DMS153 treated with DMSO at 0.1 percent for 48 hours (cell line): ENCODE data around the gene CD52.
"Not testable (repeated sequence)": the region's sequence is repeated elsewhere in the genome, so short reads cannot be mapped to it uniquely, and the experiment has no call there.

Source experiments
- DNase-seq: peaks from one replicate; lab custom pipeline; 2025; ENCODE audit not compliant: unreplicated experiment; lab: John Stamatoyannopoulos, UW

The CD52 gene

DNA sequence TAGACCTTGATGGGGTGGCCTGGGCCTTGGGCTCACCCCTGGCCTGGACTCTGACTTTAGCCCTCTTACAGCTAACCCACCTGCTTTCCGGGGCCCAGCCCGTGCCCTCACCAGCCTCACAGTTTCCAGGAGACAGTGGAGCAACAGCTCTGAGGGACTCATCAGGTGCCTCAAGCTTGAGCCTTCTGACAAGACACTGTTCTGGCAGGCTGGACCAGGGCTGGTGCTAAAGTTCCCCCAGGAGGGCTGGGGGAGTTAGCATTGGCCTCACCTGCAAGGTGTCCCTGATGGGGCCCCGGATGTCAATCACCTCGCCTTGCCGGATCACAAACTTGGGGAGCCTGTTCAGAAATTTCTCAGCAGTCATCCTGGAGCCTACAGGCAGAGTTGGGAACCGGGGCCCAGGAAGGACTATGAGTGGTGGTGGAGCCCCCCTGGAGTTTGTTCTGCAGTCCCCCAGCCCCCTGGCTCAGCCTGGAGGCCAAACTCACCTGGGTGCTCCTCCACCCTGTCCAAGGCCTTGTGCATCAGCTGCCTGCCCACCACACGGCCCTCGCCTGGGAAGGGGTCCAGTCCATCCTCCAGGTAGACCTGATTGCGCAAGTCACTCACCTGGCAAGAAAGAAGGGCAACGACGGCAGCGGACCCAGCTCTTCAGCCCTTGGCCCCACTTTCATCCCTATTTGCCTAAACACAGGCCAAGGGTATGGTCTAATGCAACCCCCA, 33.7 kb upstream of the CD52 start:
- no peak for DNase-seq

DNA sequence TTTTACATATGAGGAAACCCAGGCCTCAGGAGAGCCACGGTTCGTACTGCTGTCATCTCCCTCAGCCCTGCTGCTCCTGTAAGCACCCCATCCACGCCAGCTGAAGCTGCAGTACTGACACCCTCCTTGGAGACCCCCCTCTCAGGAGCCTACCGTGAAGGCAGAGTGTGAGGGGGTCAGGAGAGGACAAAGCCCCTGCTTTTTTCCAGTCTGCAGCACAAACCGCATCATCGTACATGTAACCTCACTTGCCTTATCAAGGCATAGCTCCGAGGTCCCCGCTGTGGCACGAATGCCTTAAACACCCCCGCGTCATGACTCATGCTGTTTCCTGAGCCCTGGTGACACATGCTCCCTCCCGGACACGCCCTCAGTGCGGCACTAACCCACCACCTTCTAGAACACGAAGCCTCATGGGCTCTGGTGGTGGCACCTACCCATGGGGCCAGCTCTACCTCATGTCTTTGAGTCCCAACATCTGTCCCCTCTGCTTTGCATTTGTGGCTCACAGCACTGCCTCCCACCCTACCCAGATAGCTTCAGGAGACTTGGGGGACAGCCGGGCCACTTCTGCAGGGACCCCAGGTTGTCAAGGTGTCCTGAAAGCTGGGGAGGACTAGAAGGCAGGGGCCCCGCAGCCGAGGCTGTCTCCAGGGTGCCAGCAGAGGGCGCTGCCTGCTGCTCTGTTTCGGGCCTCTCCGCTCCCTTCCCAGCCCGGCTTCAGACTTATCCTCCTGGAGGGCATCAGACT, 33.0 kb upstream of the CD52 start:
- DNase-seq, result peak; percentile 48

- no peak for DNase-seq
Observed at GRCh38 chr1:26285366-26286063, 32.2 kb upstream of the CD52 start.

GRCh38 chr1:26286064-26286416, 31.7 kb upstream of the CD52 start:
- no peak for DNase-seq

DNA sequence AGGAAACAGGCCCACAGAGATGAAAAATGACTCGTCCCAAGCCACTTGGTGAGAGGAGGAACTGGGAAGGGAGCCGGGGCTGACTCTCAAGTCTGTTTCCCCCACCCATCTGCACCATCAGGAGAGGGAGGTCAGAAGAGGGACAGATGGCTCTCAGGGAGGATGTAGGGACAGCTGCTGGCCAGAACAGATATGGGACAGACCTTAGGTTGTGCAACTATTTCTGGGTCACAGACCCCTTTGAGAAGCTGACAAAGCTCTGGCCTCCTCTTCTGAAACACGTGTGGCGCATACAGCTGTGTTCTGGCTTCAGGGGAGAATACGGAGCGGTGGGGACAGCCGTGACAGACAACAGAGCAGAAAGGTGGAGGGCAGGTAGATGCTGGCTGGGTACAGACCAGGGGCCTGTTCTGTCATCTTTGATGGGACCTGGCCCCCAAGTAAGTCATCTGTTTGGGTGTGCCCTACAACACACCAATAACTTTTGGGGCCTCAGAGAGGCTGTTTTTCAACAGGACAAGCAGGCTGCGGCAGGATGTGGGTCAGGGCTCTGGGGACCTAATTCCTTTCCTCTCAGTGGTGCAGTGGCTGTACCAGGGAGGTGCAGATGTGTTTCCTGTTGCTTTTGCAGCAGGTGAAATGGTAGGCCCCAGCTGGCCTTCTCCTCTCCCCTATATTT, 30.6 kb upstream of the CD52 start:
- DNase-seq, result no peak

DNA sequence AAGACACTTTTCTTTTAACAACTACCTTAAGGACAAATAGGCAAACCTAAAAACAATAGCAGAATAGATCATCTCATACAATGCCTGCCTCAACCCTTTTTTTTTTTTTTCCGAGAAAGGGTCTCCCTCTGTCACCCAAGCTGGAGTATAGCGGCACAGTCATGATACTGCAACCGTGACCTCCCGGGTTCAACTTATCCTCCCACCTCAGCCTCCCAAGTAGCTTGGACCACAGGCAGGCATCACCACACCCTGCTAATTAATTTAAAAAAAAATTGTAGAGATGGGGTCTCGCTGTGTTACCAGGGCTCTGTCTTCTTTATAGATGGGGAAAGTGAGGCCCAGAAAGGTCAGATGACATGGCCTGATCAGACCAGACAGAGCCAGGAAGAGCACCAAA, 29.9 kb upstream of the CD52 start:
- no peak for DNase-seq

DNA sequence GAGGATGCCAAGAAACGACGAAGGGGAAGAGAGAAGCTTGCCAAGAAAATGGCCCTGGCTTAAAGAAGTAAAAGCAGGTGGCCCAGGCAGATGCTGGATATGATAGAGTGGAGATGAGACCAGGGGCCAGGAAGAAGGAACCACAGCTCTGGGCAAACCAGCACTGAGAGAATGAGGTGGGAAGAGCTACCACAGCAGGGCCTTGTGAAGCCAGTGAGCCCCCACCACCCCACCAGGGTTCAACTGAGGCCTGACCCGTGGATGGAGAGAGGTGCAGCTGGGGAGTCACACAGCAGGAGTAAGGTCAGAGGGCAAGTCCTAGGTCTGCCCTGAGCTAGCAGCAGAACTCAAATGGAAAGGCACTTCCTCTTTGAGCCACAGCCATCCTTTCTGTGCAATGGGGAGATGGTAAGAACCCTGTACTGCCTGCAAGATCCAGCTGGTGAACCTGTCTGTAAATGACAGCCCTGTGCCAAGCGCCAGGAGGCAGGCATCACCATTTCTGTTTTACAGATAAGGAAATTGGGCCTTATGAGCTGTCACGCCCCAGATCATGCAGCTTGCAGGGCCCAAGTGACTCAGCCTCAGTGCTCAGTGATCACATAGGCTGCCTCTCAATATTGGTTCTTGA, 29.3 kb upstream of the CD52 start:
- DNase-seq, result no peak

DNA sequence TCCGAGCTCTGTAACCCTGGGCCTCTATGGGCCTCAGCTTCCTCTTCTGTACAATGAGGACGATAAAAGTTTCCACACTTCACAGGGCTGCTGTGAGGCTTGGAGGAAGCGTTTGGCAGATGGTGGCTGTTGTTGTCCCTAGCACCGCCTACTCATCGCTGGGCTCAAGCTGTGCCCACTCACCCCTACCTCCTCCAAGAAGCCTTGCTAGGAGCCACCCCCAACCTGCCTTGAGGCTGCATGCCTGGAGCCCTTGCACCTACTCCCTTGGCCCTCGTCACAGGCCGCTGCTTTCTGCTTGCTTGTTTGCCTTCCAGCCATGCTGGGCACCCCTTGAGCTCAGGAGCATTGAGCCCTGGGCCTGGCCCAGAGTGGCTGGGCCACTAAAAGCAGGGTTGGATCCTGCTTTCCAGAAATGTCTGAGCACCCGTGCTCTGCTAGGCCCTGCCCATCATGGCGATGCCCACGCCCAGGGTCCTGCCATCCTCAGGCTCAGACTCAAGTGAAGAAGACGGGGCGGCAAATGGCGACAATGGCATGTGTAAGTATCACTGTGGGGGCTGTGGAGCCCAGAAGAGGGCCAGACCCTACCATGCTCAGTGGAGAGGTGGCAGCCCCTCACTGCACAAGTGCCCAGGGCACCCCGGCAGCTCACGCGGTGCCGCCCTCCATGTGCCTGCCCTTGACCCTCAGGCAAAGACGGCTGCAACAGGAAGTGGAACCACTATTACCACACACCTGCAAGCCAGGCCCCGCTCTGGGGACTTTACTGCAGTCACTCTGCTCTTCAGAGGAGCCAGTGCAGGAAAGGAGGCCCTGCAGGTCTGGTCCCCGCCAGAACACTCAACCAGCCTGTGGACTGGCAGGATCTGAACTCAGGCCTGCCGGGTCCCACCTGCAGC, 28.3 kb upstream of the CD52 start:
- no peak for DNase-seq

GRCh38 chr1:26290122-26290881, 27.5 kb upstream of the CD52 start:
- no peak for DNase-seq

GRCh38 chr1:26290882-26291261, 26.9 kb upstream of the CD52 start:
- no peak for DNase-seq

- no peak for DNase-seq
Observed at GRCh38 chr1:26291433-26291832, 26.3 kb upstream of the CD52 start.

- DNase-seq, result no peak
Observed at GRCh38 chr1:26291939-26292338, 25.8 kb upstream of the CD52 start.

DNA sequence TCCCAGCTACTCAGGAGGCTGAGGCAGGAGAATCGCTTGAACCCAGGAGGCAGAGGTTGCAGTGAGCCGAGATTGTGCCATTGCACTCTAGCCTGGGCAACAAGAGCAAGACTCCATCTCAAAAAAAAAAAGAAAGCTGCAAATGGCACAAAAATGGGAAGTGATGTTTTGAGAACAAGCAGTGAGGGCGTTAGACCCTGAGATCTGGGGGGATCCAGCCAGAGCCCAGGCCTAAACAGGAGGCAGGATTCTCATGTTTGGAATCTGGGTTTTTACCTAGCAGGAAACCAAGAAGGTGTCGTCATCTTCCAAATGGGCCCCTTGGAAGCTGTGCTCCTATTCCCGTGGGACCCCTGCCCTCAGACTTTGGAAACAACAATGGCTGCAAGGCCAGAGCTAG, 25.0 kb upstream of the CD52 start:
- not testable (repeated sequence) for DNase-seq

GRCh38 chr1:26293911-26294463, 23.8 kb upstream of the CD52 start:
- DNase-seq, result no peak

DNA sequence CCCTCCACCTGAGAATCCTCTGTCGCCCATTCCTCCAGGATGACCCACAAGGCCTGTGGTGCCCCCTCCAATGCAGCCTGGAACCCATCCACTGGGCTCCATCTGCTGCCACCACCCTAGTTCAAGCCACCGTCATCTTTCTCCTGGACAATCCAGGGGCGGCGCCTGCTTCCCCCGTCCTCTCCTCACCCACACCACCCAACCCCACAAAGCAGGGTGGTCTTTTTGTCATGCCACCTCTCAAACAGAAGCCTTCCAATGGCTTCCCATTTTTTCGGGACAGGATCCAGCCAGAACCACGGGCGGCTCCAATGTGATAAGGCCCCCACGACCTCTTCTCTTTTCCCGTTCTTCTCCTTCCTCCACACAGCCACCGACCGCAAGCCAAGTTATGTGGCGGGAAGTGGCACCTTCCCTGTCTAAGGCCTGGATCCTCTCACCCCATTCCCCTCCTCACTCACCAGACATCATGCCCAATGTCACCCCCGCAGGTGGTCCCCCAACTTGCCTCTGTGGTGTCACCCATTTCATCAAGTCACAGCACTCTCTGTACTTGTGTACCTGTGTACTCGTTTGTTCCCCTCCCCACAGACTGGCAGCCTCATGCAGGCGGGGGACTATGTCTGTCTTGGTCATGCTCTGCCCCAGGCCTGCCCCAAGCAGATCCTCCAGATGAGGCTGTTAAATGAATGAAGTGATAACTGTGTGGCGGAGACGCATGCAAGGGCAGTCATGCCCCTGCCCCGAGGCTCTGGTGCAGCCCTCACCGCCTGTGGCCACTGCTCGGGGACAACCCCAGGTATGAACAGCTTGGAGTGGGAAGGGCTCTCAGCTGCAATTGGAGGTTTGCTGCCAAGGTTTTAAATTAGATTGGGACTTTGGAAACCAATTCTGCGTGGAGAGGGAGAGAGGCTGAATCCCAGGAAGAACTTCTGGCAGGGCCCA, 22.3 kb upstream of the CD52 start:
- DNase-seq, result no peak

DNA sequence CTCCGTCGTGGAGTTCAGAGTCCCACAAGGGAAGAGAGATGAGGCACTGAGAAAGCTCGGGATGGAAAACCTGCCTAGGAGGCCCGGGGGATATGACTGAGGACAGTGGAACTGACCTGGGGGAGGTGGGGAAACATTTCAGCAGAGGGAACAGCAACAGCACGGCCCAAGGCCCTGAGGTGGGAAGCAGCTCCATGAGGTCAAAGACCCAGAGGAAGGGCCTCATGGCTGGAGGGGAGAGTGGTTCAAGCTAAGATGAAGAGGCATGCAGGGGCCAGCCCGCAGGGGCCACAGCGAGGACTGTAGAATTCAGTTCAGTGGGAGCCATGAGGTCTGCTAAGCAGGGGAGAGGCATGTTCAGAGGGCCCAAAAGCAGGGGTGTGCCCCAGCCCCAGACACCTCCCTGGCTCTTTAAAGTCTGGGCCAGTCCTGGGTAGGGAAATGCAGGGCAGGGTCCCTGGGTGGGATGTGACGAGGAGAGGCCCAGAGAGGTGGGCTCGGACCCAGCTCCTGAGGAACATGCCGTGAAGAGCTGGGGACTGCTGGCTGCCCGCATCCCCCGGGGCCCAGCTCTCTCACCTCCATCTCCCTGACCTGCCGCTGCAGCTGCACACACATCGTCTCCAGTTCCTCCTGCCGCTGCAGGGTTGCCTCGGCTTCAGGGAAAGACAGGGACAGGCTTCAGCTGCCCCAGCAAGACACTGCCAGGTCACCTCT, 21.3 kb upstream of the CD52 start:
- no peak for DNase-seq

DNA sequence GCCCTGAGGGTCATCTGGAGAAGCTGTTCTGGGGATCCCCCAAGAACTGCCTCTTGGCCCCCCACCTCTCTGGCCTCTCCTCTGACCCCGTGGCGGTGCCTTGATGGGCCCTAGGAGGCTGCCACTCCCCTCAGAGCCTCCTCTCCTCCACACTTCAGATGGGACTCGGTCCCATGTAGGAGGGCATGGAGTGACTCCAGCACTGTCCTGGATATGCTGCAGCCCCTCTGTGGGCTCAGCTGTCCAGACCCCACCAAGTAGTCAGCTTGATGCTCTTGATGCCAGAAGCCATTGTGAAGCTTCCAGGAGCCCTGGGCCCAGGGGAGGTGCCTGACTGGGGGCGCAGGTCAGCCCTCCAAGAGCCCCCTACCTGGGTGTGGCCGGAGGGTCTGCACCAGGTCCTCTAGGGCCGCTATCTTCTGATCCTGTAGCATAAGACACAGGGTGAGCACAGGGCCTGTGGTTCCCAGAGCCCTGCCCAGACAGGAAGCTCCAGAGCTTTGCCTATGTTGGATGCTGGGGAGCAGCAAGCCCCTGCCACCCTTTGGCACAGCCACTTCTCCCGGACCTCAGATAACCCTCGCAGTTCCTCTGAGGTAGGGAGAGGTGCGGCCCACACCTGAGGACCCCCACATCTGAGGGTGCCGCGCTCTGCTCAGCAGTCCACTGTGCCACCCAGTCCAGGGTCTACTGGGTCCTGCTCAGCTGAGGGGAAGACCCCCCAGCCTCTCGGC, 20.5 kb upstream of the CD52 start:
- DNase-seq, result no peak
